GM19463 (cell line): ENCODE data around the gene NOBOX.
"Not testable (repeated sequence)": the region's sequence is repeated elsewhere in the genome, so short reads cannot be mapped to it uniquely, and the experiment has no call there.

Source experiments
- ATAC-seq: cut with Tn5 transposase; IDR thresholded peaks from one replicate; pipeline ENCODE4 v1.9.1; 2021; ENCODE audit warnings: mild to moderate bottlenecking, moderate library complexity; ENCODE audit not compliant: unreplicated experiment

The NOBOX gene

GRCh38 chr7:144397086-144397485 lies 6.4 kb downstream of the NOBOX start:
- no peak for ATAC-seq

- ATAC-seq, result peak; percentile 67
Measured at GRCh38 chr7:144391823-144392255, 11.7 kb downstream of the NOBOX start.

GRCh38 chr7:144391014-144391413 lies 12.5 kb downstream of the NOBOX start:
- ATAC-seq, result no peak

- no peak for ATAC-seq
Measured at GRCh38 chr7:144390481-144390880, 13.0 kb downstream of the NOBOX start.

GRCh38 chr7:144388950-144389349 lies 14.5 kb downstream of the NOBOX start:
- no peak for ATAC-seq

- ATAC-seq, result no peak
Measured at GRCh38 chr7:144386741-144387140, 16.8 kb downstream of the NOBOX start.

- ATAC-seq, result no peak
Measured at GRCh38 chr7:144384555-144385245, 18.8 kb downstream of the NOBOX start.

- ATAC-seq, result peak; percentile 63
Measured at GRCh38 chr7:144384071-144384470, 19.4 kb downstream of the NOBOX start.

GRCh38 chr7:144379776-144380384 lies 23.6 kb downstream of the NOBOX start:
- no peak for ATAC-seq

- ATAC-seq, result no peak
Measured at GRCh38 chr7:144378651-144379050, 24.8 kb downstream of the NOBOX start.

- ATAC-seq, result not testable (repeated sequence)
Measured at GRCh38 chr7:144369221-144369620, 34.3 kb downstream of the NOBOX start.

- not testable (repeated sequence) for ATAC-seq
Measured at GRCh38 chr7:144367250-144367649, 36.2 kb downstream of the NOBOX start.

- not testable (repeated sequence) for ATAC-seq
Measured at GRCh38 chr7:144365523-144365922, 38.0 kb downstream of the NOBOX start.

GRCh38 chr7:144362061-144362460 lies 41.4 kb downstream of the NOBOX start:
- ATAC-seq, result not testable (repeated sequence)

- not testable (repeated sequence) for ATAC-seq
Measured at GRCh38 chr7:144356860-144357259, 46.6 kb downstream of the NOBOX start.

- ATAC-seq, result not testable (repeated sequence)
Measured at GRCh38 chr7:144356185-144356584, 47.3 kb downstream of the NOBOX start.

GRCh38 chr7:144355176-144355822 lies 48.2 kb downstream of the NOBOX start, which contains the start of gene ARHGEF5:
ARHGEF5 (plus strand) TSS chr7:144355402; CDS start chr7:144362670, 7,268 bp downstream.
- ATAC-seq, result peak; percentile 72

- ATAC-seq, result not testable (repeated sequence)
Measured at GRCh38 chr7:144351667-144352066, 51.8 kb downstream of the NOBOX start.

GRCh38 chr7:144348625-144349024 lies 54.9 kb downstream of the NOBOX start:
- peak; percentile 28 for ATAC-seq
